HG03378 (cell line): ENCODE data around the gene C6orf47.

Experiments used
- ATAC-seq: cut with Tn5 transposase; IDR thresholded peaks from one replicate; pipeline ENCODE4 v1.9.1; 2021; ENCODE audit warnings: mild to moderate bottlenecking, moderate library complexity; ENCODE audit not compliant: unreplicated experiment

The C6orf47 gene

GRCh38 chr6:31636698-31637596 is 23.6 kb downstream of the C6orf47 start:
- ATAC-seq = no peak

GRCh38 chr6:31634969-31635575 is 25.5 kb downstream of the C6orf47 start:
- no peak for ATAC-seq

- no peak for ATAC-seq
Measured at GRCh38 chr6:31634131-31634530, 26.4 kb downstream of the C6orf47 start.

- no peak for ATAC-seq
Measured at GRCh38 chr6:31633447-31633846, 27.1 kb downstream of the C6orf47 start.

- no peak for ATAC-seq
Measured at GRCh38 chr6:31632279-31632946, 28.2 kb downstream of the C6orf47 start.

GRCh38 chr6:31631681-31632278 is 28.8 kb downstream of the C6orf47 start:
- no peak for ATAC-seq

GRCh38 chr6:31631209-31631608 is 29.4 kb downstream of the C6orf47 start:
- ATAC-seq = no peak

- no peak for ATAC-seq
Measured at GRCh38 chr6:31630177-31630934, 30.2 kb downstream of the C6orf47 start.

- no peak for ATAC-seq
Measured at GRCh38 chr6:31629014-31629413, 31.6 kb downstream of the C6orf47 start.

- ATAC-seq = no peak
Measured at GRCh38 chr6:31627690-31628287, 32.8 kb downstream of the C6orf47 start.

GRCh38 chr6:31626952-31627351 is 33.6 kb downstream of the C6orf47 start:
- no peak for ATAC-seq

GRCh38 chr6:31624070-31624469 is 36.5 kb downstream of the C6orf47 start:
- ATAC-seq = no peak

GRCh38 chr6:31622684-31623091 is 37.9 kb downstream of the C6orf47 start:
- ATAC-seq = no peak

GRCh38 chr6:31621991-31622390 is 38.6 kb downstream of the C6orf47 start:
- no peak for ATAC-seq

- ATAC-seq = no peak
Measured at GRCh38 chr6:31621320-31621939, 39.1 kb downstream of the C6orf47 start.

- ATAC-seq = peak; percentile 19
Measured at GRCh38 chr6:31620586-31621319, 39.8 kb downstream of the C6orf47 start, which contains the start of gene PRRC2A. PRRC2A (plus strand) TSS chr6:31620715; CDS start chr6:31622790, 2,075 bp downstream.

- ATAC-seq = peak; percentile 55
Measured at GRCh38 chr6:31619805-31620585, 40.6 kb downstream of the C6orf47 start.

GRCh38 chr6:31617010-31617409 is 43.6 kb downstream of the C6orf47 start:
- no peak for ATAC-seq
